ENCODE measurements around the gene DVL2. TPM values are rescaled to one million over a fixed set of nuclear protein-coding genes. Genes with fewer than 3 reads are reported as not detected.

DVL2 gene
- total RNA-seq, 1 experiment from 2014 or later, result 67.3 TPM

DNA sequence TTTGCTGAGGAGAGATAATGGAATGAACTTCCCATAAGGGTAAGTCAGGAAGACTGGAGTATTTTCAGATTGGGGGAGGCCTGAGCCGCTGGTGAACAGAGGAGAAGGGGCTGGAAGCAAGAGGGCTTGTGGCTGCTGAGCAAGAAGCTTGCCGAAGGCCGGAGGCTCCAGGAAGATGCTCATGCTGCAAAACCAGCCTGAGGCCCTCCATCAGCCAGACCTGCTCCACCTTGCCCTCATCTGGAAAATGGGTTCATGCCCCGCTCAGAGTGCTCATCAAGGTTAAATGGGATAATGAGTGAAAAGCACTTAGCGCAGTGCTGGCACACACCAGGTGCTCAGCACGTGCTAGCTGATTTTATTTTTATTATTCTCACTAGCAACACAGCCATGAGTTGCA is 49.7 kb downstream of the DVL2 start (continued):
- TF ChIP-seq, protein P1, sequence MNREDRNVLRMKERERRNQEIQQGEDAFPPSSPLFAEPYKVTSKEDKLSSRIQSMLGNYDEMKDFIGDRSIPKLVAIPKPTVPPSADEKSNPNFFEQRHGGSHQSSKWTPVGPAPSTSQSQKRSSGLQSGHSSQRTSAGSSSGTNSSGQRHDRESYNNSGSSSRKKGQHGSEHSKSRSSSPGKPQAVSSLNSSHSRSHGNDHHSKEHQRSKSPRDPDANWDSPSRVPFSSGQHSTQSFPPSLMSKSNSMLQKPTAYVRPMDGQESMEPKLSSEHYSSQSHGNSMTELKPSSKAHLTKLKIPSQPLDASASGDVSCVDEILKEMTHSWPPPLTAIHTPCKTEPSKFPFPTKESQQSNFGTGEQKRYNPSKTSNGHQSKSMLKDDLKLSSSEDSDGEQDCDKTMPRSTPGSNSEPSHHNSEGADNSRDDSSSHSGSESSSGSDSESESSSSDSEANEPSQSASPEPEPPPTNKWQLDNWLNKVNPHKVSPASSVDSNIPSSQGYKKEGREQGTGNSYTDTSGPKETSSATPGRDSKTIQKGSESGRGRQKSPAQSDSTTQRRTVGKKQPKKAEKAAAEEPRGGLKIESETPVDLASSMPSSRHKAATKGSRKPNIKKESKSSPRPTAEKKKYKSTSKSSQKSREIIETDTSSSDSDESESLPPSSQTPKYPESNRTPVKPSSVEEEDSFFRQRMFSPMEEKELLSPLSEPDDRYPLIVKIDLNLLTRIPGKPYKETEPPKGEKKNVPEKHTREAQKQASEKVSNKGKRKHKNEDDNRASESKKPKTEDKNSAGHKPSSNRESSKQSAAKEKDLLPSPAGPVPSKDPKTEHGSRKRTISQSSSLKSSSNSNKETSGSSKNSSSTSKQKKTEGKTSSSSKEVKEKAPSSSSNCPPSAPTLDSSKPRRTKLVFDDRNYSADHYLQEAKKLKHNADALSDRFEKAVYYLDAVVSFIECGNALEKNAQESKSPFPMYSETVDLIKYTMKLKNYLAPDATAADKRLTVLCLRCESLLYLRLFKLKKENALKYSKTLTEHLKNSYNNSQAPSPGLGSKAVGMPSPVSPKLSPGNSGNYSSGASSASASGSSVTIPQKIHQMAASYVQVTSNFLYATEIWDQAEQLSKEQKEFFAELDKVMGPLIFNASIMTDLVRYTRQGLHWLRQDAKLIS (CRISPR knock-in tag; IDR thresholded peaks at IDR 0.05; ENCODE audit: borderline replicate concordance), result no peak
- TF ChIP-seq, protein P2, sequence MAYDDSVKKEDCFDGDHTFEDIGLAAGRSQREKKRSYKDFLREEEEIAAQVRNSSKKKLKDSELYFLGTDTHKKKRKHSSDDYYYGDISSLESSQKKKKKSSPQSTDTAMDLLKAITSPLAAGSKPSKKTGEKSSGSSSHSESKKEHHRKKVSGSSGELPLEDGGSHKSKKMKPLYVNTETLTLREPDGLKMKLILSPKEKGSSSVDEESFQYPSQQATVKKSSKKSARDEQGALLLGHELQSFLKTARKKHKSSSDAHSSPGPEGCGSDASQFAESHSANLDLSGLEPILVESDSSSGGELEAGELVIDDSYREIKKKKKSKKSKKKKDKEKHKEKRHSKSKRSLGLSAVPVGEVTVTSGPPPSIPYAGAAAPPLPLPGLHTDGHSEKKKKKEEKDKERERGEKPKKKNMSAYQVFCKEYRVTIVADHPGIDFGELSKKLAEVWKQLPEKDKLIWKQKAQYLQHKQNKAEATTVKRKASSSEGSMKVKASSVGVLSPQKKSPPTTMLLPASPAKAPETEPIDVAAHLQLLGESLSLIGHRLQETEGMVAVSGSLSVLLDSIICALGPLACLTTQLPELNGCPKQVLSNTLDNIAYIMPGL (CRISPR knock-in tag; IDR thresholded peaks at IDR 0.05), result no peak
- TF ChIP-seq CBFB (CRISPR knock-in tag; IDR thresholded peaks at IDR 0.05; ENCODE audit: low read depth) (no peak), TEAD4 (CRISPR knock-in tag; IDR thresholded peaks at IDR 0.05) (no peak), FOXP1 (CRISPR knock-in tag; IDR thresholded peaks at IDR 0.05; ENCODE audit: borderline replicate concordance) (no peak)

DNA sequence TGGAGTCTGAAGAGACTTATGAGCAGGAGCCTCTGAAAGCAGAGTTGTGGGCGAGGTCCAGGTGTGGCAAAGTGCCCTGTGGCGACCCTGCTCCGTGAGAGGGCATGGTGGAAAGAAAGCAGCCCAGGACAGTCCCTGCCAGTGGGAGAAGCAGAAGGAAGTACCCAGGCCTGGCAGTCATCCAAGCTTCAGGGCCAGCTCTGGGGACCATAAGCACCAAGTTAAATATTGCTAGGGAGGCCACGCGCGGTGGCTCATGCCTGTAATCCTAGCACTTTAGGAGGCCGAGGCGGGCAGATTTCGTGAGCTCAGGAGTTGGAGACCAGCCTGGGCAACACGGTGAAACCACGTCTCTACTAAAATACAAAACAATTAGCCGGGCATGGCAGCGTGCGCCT is 50.2 kb downstream of the DVL2 start:
- ATAC-seq (no peak), DNase-seq (ENCODE audit: low spot score) (no peak)
- ChIA-PET CTCF (interaction anchor here (1.3 to 1.5 kb wide), 2 partner anchors 30 to 138 kb away, joined by 5 to 7 read pairs; no protein-coding TSS in a partner anchor), POLR2A (interaction anchor here (0.7 kb wide), 1 partner anchor 19 kb away, joined by 3 read pairs; no protein-coding TSS in a partner anchor)
- Mint-ChIP-seq H3K4me3 (no peak overlapping the region), H3K36me3 (no peaks in the 10 kb centered on the region), H3K9me3 (no peaks in the 10 kb centered on the region), H3K4me1 (peaks cover 6% of the 10 kb centered on the region), H3K27me3 (ENCODE audit: low read depth) (no peaks in the 10 kb centered on the region; the same call in 1 of the 2 replicates), H3K27ac (no peak overlapping the region; the same call in 1 of the 2 replicates)
- TF ChIP-seq, protein P3, sequence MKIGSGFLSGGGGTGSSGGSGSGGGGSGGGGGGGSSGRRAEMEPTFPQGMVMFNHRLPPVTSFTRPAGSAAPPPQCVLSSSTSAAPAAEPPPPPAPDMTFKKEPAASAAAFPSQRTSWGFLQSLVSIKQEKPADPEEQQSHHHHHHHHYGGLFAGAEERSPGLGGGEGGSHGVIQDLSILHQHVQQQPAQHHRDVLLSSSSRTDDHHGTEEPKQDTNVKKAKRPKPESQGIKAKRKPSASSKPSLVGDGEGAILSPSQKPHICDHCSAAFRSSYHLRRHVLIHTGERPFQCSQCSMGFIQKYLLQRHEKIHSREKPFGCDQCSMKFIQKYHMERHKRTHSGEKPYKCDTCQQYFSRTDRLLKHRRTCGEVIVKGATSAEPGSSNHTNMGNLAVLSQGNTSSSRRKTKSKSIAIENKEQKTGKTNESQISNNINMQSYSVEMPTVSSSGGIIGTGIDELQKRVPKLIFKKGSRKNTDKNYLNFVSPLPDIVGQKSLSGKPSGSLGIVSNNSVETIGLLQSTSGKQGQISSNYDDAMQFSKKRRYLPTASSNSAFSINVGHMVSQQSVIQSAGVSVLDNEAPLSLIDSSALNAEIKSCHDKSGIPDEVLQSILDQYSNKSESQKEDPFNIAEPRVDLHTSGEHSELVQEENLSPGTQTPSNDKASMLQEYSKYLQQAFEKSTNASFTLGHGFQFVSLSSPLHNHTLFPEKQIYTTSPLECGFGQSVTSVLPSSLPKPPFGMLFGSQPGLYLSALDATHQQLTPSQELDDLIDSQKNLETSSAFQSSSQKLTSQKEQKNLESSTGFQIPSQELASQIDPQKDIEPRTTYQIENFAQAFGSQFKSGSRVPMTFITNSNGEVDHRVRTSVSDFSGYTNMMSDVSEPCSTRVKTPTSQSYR (CRISPR knock-in tag; IDR thresholded peaks at IDR 0.05), result no peak
- no peak for TF ChIP-seq ZNF416 (CRISPR knock-in tag; IDR thresholded peaks at IDR 0.05)
- TF ChIP-seq, protein P4, sequence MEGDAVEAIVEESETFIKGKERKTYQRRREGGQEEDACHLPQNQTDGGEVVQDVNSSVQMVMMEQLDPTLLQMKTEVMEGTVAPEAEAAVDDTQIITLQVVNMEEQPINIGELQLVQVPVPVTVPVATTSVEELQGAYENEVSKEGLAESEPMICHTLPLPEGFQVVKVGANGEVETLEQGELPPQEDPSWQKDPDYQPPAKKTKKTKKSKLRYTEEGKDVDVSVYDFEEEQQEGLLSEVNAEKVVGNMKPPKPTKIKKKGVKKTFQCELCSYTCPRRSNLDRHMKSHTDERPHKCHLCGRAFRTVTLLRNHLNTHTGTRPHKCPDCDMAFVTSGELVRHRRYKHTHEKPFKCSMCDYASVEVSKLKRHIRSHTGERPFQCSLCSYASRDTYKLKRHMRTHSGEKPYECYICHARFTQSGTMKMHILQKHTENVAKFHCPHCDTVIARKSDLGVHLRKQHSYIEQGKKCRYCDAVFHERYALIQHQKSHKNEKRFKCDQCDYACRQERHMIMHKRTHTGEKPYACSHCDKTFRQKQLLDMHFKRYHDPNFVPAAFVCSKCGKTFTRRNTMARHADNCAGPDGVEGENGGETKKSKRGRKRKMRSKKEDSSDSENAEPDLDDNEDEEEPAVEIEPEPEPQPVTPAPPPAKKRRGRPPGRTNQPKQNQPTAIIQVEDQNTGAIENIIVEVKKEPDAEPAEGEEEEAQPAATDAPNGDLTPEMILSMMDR (IDR thresholded peaks at IDR 0.05), result no peak
- no peak for TF ChIP-seq NR3C1 (CRISPR knock-in tag; conservative IDR thresholded peaks at IDR 0.05; ENCODE audit: low read depth)
- no peak for TF ChIP-seq NFATC4 (CRISPR knock-in tag; IDR thresholded peaks at IDR 0.05)
- TF ChIP-seq ZNF219 (CRISPR knock-in tag; IDR thresholded peaks at IDR 0.05; ENCODE audit: borderline replicate concordance), result no peak
- TF ChIP-seq, protein P5, sequence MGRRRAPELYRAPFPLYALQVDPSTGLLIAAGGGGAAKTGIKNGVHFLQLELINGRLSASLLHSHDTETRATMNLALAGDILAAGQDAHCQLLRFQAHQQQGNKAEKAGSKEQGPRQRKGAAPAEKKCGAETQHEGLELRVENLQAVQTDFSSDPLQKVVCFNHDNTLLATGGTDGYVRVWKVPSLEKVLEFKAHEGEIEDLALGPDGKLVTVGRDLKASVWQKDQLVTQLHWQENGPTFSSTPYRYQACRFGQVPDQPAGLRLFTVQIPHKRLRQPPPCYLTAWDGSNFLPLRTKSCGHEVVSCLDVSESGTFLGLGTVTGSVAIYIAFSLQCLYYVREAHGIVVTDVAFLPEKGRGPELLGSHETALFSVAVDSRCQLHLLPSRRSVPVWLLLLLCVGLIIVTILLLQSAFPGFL (CRISPR knock-in tag; IDR thresholded peaks at IDR 0.05; ENCODE audit: borderline replicate concordance), result no peak
- no peak for TF ChIP-seq ZNF138 (CRISPR knock-in tag; conservative IDR thresholded peaks at IDR 0.05)
- TF ChIP-seq ZNF423 (CRISPR knock-in tag; IDR thresholded peaks at IDR 0.05), result no peak
- no peak for TF ChIP-seq SMAD3 (CRISPR knock-in tag; IDR thresholded peaks at IDR 0.05; ENCODE audit: borderline replicate concordance)
- TF ChIP-seq, protein P6, sequence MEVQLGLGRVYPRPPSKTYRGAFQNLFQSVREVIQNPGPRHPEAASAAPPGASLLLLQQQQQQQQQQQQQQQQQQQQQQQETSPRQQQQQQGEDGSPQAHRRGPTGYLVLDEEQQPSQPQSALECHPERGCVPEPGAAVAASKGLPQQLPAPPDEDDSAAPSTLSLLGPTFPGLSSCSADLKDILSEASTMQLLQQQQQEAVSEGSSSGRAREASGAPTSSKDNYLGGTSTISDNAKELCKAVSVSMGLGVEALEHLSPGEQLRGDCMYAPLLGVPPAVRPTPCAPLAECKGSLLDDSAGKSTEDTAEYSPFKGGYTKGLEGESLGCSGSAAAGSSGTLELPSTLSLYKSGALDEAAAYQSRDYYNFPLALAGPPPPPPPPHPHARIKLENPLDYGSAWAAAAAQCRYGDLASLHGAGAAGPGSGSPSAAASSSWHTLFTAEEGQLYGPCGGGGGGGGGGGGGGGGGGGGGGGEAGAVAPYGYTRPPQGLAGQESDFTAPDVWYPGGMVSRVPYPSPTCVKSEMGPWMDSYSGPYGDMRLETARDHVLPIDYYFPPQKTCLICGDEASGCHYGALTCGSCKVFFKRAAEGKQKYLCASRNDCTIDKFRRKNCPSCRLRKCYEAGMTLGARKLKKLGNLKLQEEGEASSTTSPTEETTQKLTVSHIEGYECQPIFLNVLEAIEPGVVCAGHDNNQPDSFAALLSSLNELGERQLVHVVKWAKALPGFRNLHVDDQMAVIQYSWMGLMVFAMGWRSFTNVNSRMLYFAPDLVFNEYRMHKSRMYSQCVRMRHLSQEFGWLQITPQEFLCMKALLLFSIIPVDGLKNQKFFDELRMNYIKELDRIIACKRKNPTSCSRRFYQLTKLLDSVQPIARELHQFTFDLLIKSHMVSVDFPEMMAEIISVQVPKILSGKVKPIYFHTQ (CRISPR knock-in tag; IDR thresholded peaks at IDR 0.05), result no peak
- no peak for TF ChIP-seq ZBTB21 (CRISPR knock-in tag; IDR thresholded peaks at IDR 0.05; ENCODE audit: borderline replicate concordance)
- no peak for TF ChIP-seq TEAD4 (CRISPR knock-in tag; IDR thresholded peaks at IDR 0.05)
- no peak for TF ChIP-seq ZNF317 (CRISPR knock-in tag; IDR thresholded peaks at IDR 0.05; ENCODE audit: borderline replicate concordance, low read depth)
